Measurements from ENCODE around the gene FAM209B.
"Not testable (repeated sequence)": the region's sequence is repeated elsewhere in the genome, so short reads cannot be mapped to it uniquely, and the experiment has no call there.

GRCh38 chr20:56532946-56533345 is at the start of gene FAM209B:
- TF ChIP-seq EZH2 (IDR thresholded peaks at IDR 0.05; ENCODE audit: insufficient read depth, poor library complexity, severe bottlenecking); EZH2phosphoT487 (IDR thresholded peaks at IDR 0.05; ENCODE audit: insufficient read depth, low read depth): not testable (repeated sequence)
